Measurements from ENCODE around the gene STK25.

The STK25 gene

DNA sequence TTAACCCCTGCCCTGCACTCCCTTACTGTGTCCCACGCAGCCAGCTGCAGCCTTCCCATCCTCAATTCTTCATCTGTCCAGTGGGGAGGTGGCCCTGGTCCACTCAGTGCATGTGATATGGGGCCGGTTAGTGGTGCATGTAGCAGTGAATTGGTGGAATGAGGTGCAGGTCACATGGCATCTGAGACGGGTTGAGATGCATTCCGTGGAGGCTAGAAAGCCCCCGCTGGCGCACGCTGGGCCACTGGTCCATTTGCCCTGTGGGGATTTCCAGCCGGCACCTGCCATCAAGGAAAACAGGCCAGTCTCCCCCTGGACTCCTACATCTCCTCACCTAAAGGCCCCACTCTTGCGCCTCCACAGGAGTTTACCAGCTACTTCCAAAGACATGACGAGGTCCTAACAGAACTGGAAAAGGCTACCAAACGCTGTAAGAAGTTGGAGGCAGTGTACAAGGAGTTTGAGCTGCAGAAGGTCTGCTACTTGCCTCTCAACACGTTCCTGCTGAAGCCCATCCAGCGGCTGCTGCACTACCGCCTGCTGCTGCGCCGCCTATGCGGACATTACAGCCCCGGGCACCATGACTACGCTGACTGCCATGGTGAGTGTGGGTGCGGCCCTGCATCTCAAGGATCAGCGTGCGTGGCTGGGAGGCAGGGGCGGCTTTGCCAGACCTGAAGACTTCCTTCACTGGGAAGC, 40.5 kb downstream of the STK25 start:
- H3K9ac ChIP-seq (ENCODE audit: low read length) = no peak overlapping the region
- no peaks in the 10 kb centered on the region for H3K4me1 ChIP-seq (ENCODE audit: control insufficient read depth, insufficient read depth, low read length)
- no peak for DNase-seq (ENCODE audit: low read depth)
- no peaks in the 10 kb centered on the region for H3K9me3 ChIP-seq (ENCODE audit: control insufficient read depth, low read length)
- H3K4me3 ChIP-seq (ENCODE audit: low read length) = no peak overlapping the region
- H3K27me3 ChIP-seq (replicated peaks; ENCODE audit: control insufficient read depth, insufficient read depth, low read length) = no peaks in the 10 kb centered on the region
- peaks cover 25% of the 10 kb centered on the region for H3K36me3 ChIP-seq (ENCODE audit: control insufficient read depth, insufficient read depth, low read length, severe bottlenecking)

DNA sequence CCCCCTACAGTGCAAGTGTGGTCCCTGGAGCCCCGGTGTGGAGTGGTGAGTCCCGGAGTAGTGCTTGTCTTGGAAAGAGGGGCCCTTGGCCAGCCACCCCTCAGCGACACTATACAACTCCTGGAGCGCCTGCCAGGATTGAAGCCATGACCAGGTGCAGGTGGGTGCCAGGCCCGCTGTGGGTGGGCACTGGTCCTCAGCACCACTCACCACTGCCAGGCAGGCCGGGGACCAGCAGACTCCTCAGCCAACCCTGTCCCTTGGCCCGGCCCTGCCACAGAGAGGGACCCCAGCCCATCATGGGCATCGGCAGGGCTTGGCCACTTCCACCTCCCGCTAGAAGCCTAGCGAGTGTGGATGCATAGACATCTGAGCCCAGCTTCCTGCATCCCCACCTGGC, 42.2 kb downstream of the STK25 start:
- Histone ChIP-seq H3K36me3 (ENCODE audit: control insufficient read depth, insufficient read depth, low read length, severe bottlenecking) (peaks cover 25% of the 10 kb centered on the region), H3K4me3 (ENCODE audit: low read length) (no peak overlapping the region), H3K4me1 (ENCODE audit: control insufficient read depth, insufficient read depth, low read length) (no peaks in the 10 kb centered on the region), H3K27me3 (replicated peaks; ENCODE audit: control insufficient read depth, insufficient read depth, low read length) (no peaks in the 10 kb centered on the region), H3K9ac (ENCODE audit: low read length) (no peak overlapping the region), H3K9me3 (ENCODE audit: control insufficient read depth, low read length) (no peaks in the 10 kb centered on the region)
- no peak for DNase-seq (ENCODE audit: low read depth)

DNA sequence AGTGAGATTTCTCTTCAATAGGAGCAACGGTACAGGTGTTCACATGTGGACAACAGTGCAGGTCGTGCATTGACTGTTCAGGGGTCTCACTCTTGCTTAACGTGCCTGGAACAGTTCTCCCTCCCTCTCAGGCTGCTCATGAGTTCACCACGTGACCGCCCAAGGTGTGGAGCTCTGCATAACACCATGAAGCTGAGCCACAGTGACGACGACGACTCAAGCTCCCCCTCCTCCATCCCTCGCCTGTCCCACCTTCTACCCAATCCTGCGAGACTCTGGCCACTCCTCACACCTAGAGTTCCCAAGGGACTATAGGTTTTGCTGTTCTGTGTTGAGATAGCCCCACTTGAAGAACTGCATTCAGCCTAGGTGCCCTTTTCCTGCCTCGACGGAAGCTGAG, 42.8 kb downstream of the STK25 start:
- Histone ChIP-seq H3K9ac (ENCODE audit: low read length) (no peak overlapping the region), H3K4me1 (ENCODE audit: control insufficient read depth, insufficient read depth, low read length) (no peaks in the 10 kb centered on the region), H3K9me3 (ENCODE audit: control insufficient read depth, low read length) (no peaks in the 10 kb centered on the region), H3K36me3 (ENCODE audit: control insufficient read depth, insufficient read depth, low read length, severe bottlenecking) (peaks cover 25% of the 10 kb centered on the region), H3K27me3 (replicated peaks; ENCODE audit: control insufficient read depth, insufficient read depth, low read length) (no peaks in the 10 kb centered on the region), H3K4me3 (ENCODE audit: low read length) (no peak overlapping the region)
- no peak for DNase-seq (ENCODE audit: low read depth)

DNA sequence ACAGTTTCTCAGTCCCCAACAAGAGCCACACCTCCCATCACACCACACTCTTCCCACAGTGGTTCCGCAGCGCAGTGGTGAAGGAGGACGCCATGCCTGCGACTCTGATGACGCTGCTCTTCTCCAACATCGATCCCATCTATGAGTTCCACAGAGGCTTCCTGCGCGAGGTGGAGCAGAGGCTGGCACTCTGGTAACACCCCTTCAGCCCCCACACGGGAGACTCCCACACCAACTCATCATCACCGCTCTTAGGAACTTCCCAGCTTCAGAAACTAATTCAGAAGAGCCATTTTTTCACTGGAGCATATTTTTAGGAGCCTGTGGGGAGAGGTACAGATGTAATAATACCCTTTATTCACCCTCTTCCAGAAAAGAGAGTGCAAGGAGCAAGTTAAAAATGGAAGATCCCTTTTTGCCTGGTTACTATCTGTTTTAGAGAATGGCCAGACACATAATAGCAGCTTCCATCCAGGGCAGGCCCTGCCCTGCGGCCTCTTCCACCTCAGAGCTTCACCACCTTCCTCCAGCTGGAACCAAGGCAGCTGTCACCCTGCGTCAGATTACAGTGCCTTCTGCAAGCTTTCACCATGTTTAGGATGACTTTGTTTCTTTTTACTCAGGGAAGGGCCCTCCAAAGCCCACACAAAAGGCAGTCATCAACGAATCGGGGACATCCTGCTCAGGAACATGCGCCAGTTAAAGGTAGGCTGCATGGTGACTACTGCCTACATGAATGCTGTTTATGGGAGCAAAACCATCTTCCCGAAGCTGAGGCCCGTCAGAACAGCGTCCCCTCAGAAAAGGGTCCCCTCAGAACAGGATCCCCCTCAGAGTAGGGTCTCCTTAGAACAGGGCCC, 44.9 kb downstream of the STK25 start:
- H3K9ac ChIP-seq (ENCODE audit: low read length) = no peak overlapping the region
- H3K4me3 ChIP-seq (ENCODE audit: low read length) = no peak overlapping the region
- no peaks in the 10 kb centered on the region for H3K9me3 ChIP-seq (ENCODE audit: control insufficient read depth, low read length)
- no peak for DNase-seq (ENCODE audit: low read depth)
- H3K27me3 ChIP-seq (replicated peaks; ENCODE audit: control insufficient read depth, insufficient read depth, low read length) = no peaks in the 10 kb centered on the region
- peaks cover 13% of the 10 kb centered on the region for H3K36me3 ChIP-seq (ENCODE audit: control insufficient read depth, insufficient read depth, low read length, severe bottlenecking)
- no peaks in the 10 kb centered on the region for H3K4me1 ChIP-seq (ENCODE audit: control insufficient read depth, insufficient read depth, low read length)

DNA sequence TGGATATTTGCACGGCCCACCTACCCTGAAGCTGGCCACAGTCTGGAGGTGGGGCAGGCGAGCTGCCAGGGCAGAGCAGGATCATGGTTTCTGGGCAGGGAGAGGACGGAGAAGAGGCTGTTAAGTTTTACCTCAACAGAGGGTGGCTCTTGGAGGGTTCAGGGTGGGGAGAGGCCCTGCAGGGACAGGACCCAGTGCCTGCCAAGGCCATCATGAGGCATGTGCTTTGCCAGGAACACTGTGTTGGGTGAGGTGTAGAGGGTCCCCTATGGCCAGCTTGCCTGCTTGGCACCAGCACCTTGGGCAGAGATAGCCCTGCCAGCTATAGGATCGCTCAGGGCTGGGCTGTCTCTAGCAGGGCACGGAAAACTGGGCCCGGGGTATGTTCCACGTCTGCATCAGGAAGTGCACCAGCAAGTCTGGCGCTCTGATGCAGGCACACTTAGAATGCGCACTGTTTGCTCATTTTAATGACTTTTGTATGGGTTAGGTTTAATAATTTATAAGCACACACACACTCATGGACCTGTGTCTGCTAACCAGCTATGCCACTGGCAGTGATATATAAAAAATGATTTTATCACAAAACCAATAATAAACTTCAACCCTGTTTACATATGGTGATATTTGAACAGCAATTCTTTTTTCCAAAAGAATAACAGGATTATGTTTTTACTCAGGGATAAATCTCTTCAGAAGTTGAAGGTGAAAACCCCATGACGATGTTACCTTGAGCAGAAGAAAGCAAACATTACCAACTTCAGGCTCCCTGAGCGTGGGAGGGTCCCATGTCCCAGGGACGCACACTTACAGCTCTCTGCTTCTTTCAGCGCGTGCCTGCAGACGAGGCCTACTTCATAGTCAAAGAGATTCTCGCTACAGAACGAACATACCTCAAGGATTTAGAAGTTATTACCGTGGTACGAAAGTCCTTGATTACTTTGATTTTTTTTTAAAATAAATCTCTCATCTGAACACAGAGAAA, 46.4 kb downstream of the STK25 start:
- Histone ChIP-seq H3K4me3 (ENCODE audit: low read length) (no peak overlapping the region), H3K36me3 (ENCODE audit: control insufficient read depth, insufficient read depth, low read length, severe bottlenecking) (peaks cover 8% of the 10 kb centered on the region), H3K9ac (ENCODE audit: low read length) (no peak overlapping the region)

DNA sequence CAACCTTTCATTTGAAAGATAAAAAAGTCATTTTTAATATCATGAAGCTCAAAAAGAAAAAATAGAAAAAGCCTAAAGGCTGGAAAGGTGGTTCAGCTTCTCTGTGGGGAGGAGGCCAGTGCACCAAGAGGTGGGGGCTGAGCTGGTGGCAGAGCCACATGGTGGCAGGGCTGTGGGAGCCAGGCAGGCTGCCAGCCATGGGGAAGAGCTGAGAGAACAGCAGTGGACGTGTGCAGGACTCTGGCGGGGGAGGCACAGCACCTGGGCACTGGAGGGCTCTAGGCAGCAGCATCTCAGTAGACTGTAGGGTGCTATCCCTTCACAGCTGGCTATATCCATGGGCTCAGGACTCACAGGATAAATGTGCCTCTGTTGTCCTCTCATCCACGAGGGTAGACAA, 47.8 kb downstream of the STK25 start:
- H3K4me1 ChIP-seq (ENCODE audit: control insufficient read depth, insufficient read depth, low read length) = no peaks in the 10 kb centered on the region
- peaks cover 6% of the 10 kb centered on the region for H3K36me3 ChIP-seq (ENCODE audit: control insufficient read depth, insufficient read depth, low read length, severe bottlenecking)
- H3K9me3 ChIP-seq (ENCODE audit: control insufficient read depth, low read length) = no peaks in the 10 kb centered on the region
- no peak for DNase-seq (ENCODE audit: low read depth)
- H3K4me3 ChIP-seq (ENCODE audit: low read length) = no peak overlapping the region
- no peak overlapping the region for H3K9ac ChIP-seq (ENCODE audit: low read length)
- no peaks in the 10 kb centered on the region for H3K27me3 ChIP-seq (replicated peaks; ENCODE audit: control insufficient read depth, insufficient read depth, low read length)

More for the DNA sequence above, 46.4 kb downstream of the STK25 start:
- DNase-seq (ENCODE audit: low read depth) = no peak
- H3K9me3 ChIP-seq (ENCODE audit: control insufficient read depth, low read length) = no peaks in the 10 kb centered on the region
- H3K27me3 ChIP-seq (replicated peaks; ENCODE audit: control insufficient read depth, insufficient read depth, low read length) = no peaks in the 10 kb centered on the region
- H3K4me1 ChIP-seq (ENCODE audit: control insufficient read depth, insufficient read depth, low read length) = no peaks in the 10 kb centered on the region

DNA sequence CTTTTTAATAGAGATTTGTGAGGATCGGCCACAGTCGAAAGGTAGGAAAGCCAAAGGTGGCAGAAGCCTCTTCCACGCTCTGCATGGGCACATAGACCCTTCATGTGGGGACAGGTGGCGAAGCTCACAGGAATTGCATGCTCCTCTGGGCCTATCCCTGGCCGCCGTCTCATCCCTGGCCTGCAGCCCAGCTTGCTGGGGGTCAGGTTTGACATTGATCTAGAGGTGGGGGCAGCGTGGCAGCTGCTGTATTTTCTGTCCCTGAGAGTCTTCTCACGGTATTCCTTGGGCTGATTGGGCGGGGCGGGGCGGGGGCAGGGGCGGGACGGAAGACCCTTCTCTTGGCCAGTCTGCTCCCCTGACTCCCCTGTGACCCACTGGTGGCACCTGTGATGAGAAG, 48.9 kb downstream of the STK25 start:
- Histone ChIP-seq H3K4me3 (ENCODE audit: low read length) (no peak overlapping the region), H3K9me3 (ENCODE audit: control insufficient read depth, low read length) (no peaks in the 10 kb centered on the region), H3K9ac (ENCODE audit: low read length) (no peak overlapping the region), H3K27me3 (replicated peaks; ENCODE audit: control insufficient read depth, insufficient read depth, low read length) (no peaks in the 10 kb centered on the region), H3K36me3 (ENCODE audit: control insufficient read depth, insufficient read depth, low read length, severe bottlenecking) (peaks cover 4% of the 10 kb centered on the region), H3K4me1 (ENCODE audit: control insufficient read depth, insufficient read depth, low read length) (peaks cover 3% of the 10 kb centered on the region)
- DNase-seq (ENCODE audit: low read depth) = no peak

DNA sequence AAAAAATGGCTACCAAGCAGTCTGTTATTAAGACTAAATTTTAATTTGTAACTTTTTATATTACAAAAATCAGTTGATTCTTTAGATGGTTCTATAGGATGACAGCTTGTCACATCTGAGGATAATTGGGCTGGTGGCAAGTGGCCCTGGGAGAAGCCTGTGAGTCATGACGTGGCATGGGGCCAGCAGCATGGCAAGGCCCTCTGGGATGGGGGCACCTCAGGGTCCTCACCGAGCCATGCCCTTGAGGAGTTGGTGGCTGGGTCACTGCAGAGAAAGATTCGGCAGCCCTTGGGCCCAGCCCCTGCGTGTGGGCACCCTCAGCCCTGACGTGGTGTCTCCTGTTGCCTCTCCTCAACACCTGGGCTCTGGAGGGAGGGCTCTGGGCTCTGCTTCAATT, 49.7 kb downstream of the STK25 start:
- peaks cover 3% of the 10 kb centered on the region for H3K4me1 ChIP-seq (ENCODE audit: control insufficient read depth, insufficient read depth, low read length)
- H3K36me3 ChIP-seq (ENCODE audit: control insufficient read depth, insufficient read depth, low read length, severe bottlenecking) = peaks cover 7% of the 10 kb centered on the region
- DNase-seq (ENCODE audit: low read depth) = no peak
- no peaks in the 10 kb centered on the region for H3K9me3 ChIP-seq (ENCODE audit: control insufficient read depth, low read length)
- H3K4me3 ChIP-seq (ENCODE audit: low read length) = no peak overlapping the region
- no peaks in the 10 kb centered on the region for H3K27me3 ChIP-seq (replicated peaks; ENCODE audit: control insufficient read depth, insufficient read depth, low read length)
- H3K9ac ChIP-seq (ENCODE audit: low read length) = no peak overlapping the region

DNA sequence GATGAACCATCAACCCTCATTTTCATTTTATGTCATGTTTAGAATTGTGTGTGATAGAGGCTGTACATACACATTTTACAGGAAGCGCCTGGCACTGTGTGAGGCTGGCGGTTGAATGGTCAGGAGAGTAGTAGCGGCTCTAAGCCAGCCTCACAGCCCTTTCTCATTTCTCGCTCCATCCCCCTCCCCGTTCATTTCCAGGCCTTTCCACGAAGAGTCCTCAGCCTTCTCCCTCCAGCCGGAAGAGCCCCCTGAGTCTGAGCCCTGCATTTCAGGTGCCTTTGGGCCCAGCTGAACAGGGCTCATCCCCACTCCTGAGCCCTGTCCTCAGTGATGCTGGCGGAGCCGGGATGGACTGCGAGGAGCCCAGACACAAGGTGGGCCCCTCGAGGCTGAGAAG, 51.8 kb downstream of the STK25 start:
- Histone ChIP-seq H3K9ac (ENCODE audit: low read length) (no peak overlapping the region), H3K27me3 (replicated peaks; ENCODE audit: control insufficient read depth, insufficient read depth, low read length) (no peaks in the 10 kb centered on the region), H3K36me3 (ENCODE audit: control insufficient read depth, insufficient read depth, low read length, severe bottlenecking) (peaks cover 3% of the 10 kb centered on the region), H3K4me3 (ENCODE audit: low read length) (no peak overlapping the region), H3K9me3 (ENCODE audit: control insufficient read depth, low read length) (no peaks in the 10 kb centered on the region), H3K4me1 (ENCODE audit: control insufficient read depth, insufficient read depth, low read length) (peaks cover 3% of the 10 kb centered on the region)
- no peak for DNase-seq (ENCODE audit: low read depth)

DNA sequence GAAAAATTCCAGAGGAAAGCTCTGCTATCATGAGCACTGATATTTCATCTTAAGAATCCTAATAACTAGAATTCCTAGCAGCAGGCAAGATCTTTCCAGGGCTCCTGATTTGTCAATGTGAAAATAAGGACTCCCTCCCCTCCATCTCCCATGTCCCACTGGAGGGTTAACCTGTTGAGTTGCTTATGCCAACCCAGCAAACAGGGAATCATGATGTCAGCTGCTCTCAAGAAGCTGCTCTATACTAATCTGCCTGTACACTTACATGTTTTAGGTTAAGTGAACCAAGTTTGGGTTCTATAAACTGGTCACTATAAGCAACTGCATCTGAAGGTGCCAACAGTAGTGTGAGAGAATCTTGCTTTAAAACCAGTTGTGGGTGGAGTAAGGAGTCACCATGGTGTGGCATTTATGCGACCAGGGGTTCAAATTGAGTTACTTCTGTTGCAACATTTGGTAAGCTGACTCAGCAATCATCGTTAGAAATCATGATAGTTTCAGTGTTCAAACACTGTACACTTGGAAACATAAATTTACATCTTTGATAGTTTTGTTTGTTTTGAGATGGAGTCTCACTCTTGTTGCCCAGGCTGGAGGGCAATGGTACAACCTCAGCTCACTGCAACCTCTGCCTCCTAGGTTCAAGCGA, 53.4 kb downstream of the STK25 start:
- H3K9ac ChIP-seq (ENCODE audit: low read length) = no peak overlapping the region
- H3K36me3 ChIP-seq (ENCODE audit: control insufficient read depth, insufficient read depth, low read length, severe bottlenecking) = peaks cover 5% of the 10 kb centered on the region
- H3K4me3 ChIP-seq (ENCODE audit: low read length) = no peak overlapping the region
- peaks cover 3% of the 10 kb centered on the region for H3K4me1 ChIP-seq (ENCODE audit: control insufficient read depth, insufficient read depth, low read length)
- no peak for DNase-seq (ENCODE audit: low read depth)
- no peaks in the 10 kb centered on the region for H3K27me3 ChIP-seq (replicated peaks; ENCODE audit: control insufficient read depth, insufficient read depth, low read length)
- no peaks in the 10 kb centered on the region for H3K9me3 ChIP-seq (ENCODE audit: control insufficient read depth, low read length)

All from adipocyte (in vitro differentiated cells).